Right lung (tissue), 5 donors: ENCODE measurements around the gene SF3B1. TPM values are rescaled to one million over a fixed set of nuclear protein-coding genes. Genes with fewer than 3 reads are reported as not detected.
"Not testable (repeated sequence)": the region's sequence is repeated elsewhere in the genome, so short reads cannot be mapped to it uniquely, and the experiment has no call there.

Experiments used
- DNase-seq, 2 donors: peaks; one replicate each; pipeline ENCODE4 v3.0.0-alpha.2; 2013
- polyA plus RNA-seq, 5 donors: library from polyadenylated mRNA; unstranded; fragments of 120-200 nt; gene quantifications; one replicate each; pipeline versions ENCODE4 v1.2.1 to v1.2.3, GENCODE V29; 2013; ENCODE audit warnings: inconsistent platforms in 1 of 5, low replicate concordance in 1 of 5; ENCODE audit not compliant: insufficient read length in 5 of 5, insufficient read depth in 1 of 5

The SF3B1 gene
- polyA plus RNA-seq, 5 donors = 383 to 680 (median 633) TPM

GRCh38 chr2:197386242-197386641, 48.6 kb downstream of the SF3B1 start:
- DNase-seq = no peak

- DNase-seq = no peak
Measured at GRCh38 chr2:197383825-197384224, 51.0 kb downstream of the SF3B1 start.

- no peak for DNase-seq
Measured at GRCh38 chr2:197381641-197382040, 53.2 kb downstream of the SF3B1 start.

GRCh38 chr2:197379918-197380309, 54.9 kb downstream of the SF3B1 start:
- not testable (repeated sequence) for DNase-seq

- not testable (repeated sequence) for DNase-seq
Measured at GRCh38 chr2:197379308-197379917, 55.4 kb downstream of the SF3B1 start.

GRCh38 chr2:197378494-197379307, 56.1 kb downstream of the SF3B1 start:
- DNase-seq = peak; percentile 33 to 36

- no peak for DNase-seq
Measured at GRCh38 chr2:197378086-197378485, 56.7 kb downstream of the SF3B1 start.

- no peak for DNase-seq
Measured at GRCh38 chr2:197377670-197378069, 57.2 kb downstream of the SF3B1 start.

GRCh38 chr2:197372592-197372991, 62.2 kb downstream of the SF3B1 start:
- no peak for DNase-seq

- not testable (repeated sequence) for DNase-seq
Measured at GRCh38 chr2:197370664-197371063, 64.2 kb downstream of the SF3B1 start.

- DNase-seq = no peak
Measured at GRCh38 chr2:197369933-197370320, 64.9 kb downstream of the SF3B1 start.

- DNase-seq = no peak
Measured at GRCh38 chr2:197369228-197369932, 65.4 kb downstream of the SF3B1 start.

GRCh38 chr2:197368412-197368811, 66.4 kb downstream of the SF3B1 start:
- DNase-seq = no peak

GRCh38 chr2:197363998-197364397, 70.8 kb downstream of the SF3B1 start:
- no peak for DNase-seq

- no peak for DNase-seq
Measured at GRCh38 chr2:197360744-197361156, 74.1 kb downstream of the SF3B1 start.

GRCh38 chr2:197359859-197360258, 75.0 kb downstream of the SF3B1 start:
- no peak for DNase-seq

GRCh38 chr2:197358931-197359330, 75.9 kb downstream of the SF3B1 start:
- DNase-seq = no peak

GRCh38 chr2:197357986-197358385, 76.8 kb downstream of the SF3B1 start:
- DNase-seq = no peak

GRCh38 chr2:197356136-197356535, 78.7 kb downstream of the SF3B1 start:
- no peak for DNase-seq

GRCh38 chr2:197354169-197354558, 80.7 kb downstream of the SF3B1 start:
- no peak for DNase-seq

- no peak for DNase-seq
Measured at GRCh38 chr2:197353393-197354168, 81.2 kb downstream of the SF3B1 start.

- no peak for DNase-seq
Measured at GRCh38 chr2:197349699-197350098, 85.1 kb downstream of the SF3B1 start.
